DMS153 (cell line): ENCODE results near the gene FOLR3.
"Not testable (repeated sequence)": the region's sequence is repeated elsewhere in the genome, so short reads cannot be mapped to it uniquely, and the experiment has no call there.

Experiments used
- DNase-seq: peaks from one replicate; lab custom pipeline; 2025; lab: John Stamatoyannopoulos, UW

The FOLR3 gene

GRCh38 chr11:72162891-72163492, 27.5 kb downstream of the FOLR3 start:
- DNase-seq, result no peak

- not testable (repeated sequence) for DNase-seq
Measured at GRCh38 chr11:72164187-72164586, 28.7 kb downstream of the FOLR3 start.

GRCh38 chr11:72169046-72169555, 33.6 kb downstream of the FOLR3 start:
- not testable (repeated sequence) for DNase-seq

DNA sequence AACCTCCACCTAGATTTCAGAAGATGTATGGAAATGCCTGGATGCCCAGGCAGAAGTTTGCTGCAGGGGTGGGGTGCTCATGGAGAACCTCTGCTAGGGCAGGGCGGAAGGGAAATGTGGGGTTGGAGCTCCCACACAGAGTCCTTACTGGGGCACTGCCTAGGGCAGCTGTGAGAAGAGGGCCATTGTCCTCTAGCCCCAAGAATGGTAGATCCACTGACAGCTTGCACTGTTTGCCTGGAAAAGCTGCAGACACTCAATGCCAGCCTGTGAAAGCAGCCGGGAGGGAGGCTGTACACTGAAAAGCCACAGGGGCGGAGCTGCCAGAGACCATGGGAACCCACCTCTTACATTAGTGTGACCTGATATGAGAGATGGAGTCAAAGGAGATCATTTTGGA, 34.2 kb downstream of the FOLR3 start:
- DNase-seq, result not testable (repeated sequence)

DNA sequence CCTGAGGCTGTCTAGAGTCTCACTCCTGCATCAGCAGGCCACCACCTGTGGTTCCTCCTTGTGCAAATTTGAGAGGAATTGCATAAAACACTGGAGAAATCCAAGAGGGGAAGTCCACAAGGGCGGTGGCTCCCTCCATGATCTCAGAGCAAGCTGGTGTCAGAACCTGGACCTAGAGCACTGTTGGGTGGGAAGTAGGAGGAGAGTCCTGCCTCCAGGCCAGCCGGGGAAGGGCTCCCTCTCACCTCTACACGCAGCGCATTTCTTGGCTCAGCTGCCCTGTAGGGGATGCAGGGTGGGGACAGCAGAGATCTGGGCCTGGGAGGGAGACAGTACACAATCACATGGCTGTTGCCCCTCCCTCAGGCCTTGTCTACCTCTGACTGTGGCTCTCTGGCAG, 36.5 kb downstream of the FOLR3 start:
- DNase-seq, result not testable (repeated sequence)

DNA sequence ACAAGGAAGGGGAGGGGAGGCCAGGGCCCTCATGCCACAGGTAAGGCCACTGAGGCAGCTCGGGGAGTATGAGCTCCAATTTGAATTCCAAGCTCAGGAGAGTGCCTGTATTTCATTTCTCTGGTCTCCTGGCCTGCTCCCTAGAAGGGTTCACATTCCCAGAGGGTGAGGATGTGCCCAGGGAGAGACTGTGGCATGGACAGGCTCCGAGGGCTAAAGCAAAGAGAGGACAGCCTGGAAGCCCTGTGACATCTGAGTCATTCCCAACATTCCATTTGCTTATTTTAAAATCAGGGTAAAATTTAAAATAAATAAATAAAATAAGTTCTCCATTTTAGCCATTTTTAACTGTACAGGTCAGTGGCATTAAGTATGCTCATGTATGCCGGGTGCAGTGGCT, 37.8 kb downstream of the FOLR3 start:
- no peak for DNase-seq

DNA sequence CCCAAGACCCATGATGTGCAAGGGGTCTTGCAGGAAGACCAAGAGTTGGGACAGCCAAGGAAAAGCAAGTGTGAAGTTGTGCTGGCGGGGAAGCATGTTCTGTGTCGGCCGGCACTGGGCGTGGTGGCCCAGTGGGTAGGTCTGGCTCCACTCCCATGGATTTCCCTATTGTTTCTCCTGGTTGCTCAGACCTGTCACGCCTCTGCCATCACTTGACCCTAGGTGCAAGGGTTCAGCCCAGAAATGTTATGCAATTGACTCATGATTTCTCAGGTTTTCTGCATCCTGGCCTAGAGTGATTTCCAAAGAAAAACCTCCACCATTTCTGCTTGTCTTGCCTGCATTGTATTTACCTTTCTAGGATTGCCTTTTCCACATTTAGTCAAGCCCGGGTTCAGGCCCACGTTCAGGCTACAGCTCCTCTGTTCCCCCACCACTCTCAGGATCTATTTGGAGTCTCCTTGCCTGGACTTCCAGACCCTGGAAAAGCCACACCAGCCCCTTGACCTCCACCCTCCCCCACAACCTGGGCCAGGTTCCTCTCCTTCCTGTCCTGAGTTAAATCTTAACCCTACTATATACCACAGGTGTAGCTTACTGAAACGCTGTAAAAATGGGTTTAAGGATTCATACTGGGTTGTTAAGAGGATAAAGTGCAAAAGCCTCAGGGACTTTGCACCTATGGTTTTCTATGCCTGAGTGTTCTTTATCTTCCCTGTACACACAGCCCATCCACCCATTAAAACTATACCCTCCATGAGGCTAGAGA, 39.0 kb downstream of the FOLR3 start:
- no peak for DNase-seq

DNA sequence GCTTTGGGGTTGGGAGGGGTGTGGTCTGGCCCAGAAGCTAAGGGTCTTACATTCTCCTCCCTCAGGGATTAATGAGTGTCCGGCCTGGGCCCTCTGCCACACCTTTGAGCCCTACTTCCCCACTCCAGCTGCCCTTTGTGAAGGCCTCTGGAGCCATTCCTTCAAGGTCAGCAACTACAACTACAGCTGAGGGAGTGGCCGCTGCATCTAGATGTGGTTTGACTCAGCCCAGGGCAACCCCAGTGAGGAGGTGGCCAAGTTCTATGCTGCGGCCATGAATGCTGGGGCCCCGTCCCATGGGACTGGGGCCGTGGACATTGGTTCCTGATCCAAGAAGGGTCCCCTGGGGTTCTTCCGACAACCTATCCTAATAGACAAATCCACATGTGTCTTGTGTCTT, 42.1 kb downstream of the FOLR3 start:
- no peak for DNase-seq

DNA sequence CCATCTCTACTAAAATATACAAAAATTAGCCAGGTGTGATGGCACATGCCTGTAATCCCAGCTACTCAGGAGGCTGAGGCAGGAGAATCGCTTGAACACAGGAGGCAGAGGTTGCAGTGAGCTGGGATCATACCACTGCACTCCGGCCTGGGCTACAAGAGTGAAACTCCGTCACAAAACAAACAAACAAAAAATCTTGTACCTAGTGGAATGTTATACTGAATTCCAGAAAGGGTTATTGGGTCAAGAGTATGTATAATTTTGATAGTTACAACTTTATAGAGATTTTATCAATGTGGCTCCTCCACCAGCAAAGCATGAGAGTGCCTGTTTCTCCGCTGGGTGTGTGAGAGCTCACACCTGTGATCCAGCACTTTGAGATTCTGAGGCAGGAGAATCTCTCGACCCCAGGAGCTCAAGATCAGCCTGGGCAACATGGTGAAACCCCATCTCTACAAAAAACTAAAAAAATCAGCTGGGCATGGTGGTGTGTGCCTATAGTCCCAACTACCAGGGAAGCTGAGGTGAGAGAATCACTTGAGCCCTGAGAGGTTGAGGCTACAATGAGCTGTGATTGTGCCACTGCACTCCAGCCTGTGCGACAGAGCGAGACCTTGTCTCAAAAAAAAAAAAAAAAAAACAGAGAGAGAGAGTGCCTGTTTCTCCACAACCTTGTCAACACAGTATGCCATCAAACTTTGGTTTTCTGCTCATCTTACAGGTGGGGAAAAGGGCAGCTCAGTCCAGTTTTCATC, 43.7 kb downstream of the FOLR3 start:
- DNase-seq, result no peak

GRCh38 chr11:72179804-72180396, 44.4 kb downstream of the FOLR3 start:
- DNase-seq, result no peak

DNA sequence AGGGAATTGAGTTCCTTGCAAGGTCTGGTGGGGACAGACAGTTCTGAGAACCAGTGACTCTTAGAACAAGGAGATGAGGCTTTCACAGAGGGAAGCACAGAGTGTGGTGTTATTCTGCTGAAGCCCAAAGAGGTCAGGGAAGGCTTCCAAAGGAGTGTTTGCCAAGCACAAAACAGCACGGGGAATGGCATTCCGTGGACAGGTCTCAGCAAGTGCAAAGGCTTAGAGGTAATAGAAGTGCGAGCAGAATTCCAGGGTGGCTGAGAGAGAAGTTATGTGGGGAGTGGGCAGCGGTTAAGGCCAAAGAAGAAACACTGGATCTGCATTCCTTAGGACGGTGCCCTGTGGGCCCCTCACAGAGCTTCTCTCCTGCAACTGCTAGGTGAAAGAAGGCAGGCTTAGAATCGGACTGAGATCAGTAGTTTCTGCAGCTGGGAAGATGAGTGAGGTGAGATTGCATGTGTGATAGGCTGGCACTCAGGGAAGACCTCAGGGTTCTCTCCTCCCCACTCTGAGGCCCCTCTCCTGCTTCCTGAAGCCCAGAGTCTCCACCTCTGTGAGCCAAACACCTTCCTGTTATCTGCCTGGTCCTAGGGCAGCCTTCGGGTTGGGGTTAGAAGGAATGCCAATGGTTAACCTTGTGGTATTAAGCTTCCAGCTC, 45.5 kb downstream of the FOLR3 start:
- not testable (repeated sequence) for DNase-seq

DNA sequence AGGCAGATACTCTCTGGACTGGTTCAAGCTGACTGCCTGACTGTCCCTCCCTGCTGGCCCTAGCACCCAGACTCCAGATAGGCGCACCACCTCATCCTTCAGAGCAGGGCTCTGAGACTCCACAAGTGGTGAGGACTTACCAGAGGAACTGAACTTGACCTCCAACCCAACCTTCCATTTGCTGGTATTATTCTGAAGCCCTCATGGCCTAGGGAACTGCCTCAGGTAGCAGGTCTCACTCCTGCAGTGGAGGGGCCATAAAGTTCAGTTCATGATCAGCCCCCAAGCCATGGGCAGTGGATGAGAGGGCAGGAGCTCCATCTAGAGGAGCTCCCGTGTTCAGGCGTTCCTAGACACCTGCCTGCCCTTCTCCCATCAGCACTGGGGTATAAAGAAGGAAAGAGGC, 46.0 kb downstream of the FOLR3 start:
- not testable (repeated sequence) for DNase-seq

GRCh38 chr11:72188267-72188666, 52.7 kb downstream of the FOLR3 start:
- DNase-seq, result no peak
